ENCODE results near the gene ARHGAP40. TPM values are rescaled to one million over a fixed set of nuclear protein-coding genes. Genes with fewer than 3 reads are reported as not detected.

The ARHGAP40 gene
- total RNA-seq, 2 experiments from 2014 or later = not detected

GRCh38 chr20:38557174-38557573 lies 44.4 kb upstream of the ARHGAP40 start:
- DNase-seq = no peak
- H3K9me3 Mint-ChIP-seq = peaks cover 2% of the 10 kb centered on the region
- no peaks in the 10 kb centered on the region for H3K4me1 Mint-ChIP-seq (ENCODE audit: low read depth)
- TF ChIP-seq, protein P1, sequence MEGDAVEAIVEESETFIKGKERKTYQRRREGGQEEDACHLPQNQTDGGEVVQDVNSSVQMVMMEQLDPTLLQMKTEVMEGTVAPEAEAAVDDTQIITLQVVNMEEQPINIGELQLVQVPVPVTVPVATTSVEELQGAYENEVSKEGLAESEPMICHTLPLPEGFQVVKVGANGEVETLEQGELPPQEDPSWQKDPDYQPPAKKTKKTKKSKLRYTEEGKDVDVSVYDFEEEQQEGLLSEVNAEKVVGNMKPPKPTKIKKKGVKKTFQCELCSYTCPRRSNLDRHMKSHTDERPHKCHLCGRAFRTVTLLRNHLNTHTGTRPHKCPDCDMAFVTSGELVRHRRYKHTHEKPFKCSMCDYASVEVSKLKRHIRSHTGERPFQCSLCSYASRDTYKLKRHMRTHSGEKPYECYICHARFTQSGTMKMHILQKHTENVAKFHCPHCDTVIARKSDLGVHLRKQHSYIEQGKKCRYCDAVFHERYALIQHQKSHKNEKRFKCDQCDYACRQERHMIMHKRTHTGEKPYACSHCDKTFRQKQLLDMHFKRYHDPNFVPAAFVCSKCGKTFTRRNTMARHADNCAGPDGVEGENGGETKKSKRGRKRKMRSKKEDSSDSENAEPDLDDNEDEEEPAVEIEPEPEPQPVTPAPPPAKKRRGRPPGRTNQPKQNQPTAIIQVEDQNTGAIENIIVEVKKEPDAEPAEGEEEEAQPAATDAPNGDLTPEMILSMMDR (IDR thresholded peaks at IDR 0.05) = no peak
- intact Hi-C loops (cut with DNase I, micrococcal nuclease) = no loop called here
- H3K36me3 Mint-ChIP-seq (ENCODE audit: low read depth) = peaks cover 59% of the 10 kb centered on the region
- Histone ChIP-seq H3K9me3 (ENCODE audit: control insufficient read depth in 1 of 2, insufficient read depth in 1 of 2, low read length in 2 of 2) (no peaks in the 10 kb centered on the region), H3K4me1 (ENCODE audit: insufficient read depth, low read length) (no peaks in the 10 kb centered on the region), H3K4me3 (ENCODE audit: low read length) (no peak overlapping the region), H3K27ac (ENCODE audit: low read depth in 1 of 2, low read length in 2 of 2) (no peak overlapping the region), H3K36me3 (ENCODE audit: insufficient read depth, low read length) (peaks cover 89% of the 10 kb centered on the region), H3K27me3 (ENCODE audit: control insufficient read depth in 1 of 2, insufficient read depth in 2 of 2, low read length in 2 of 2) (no peaks in the 10 kb centered on the region)
- POLR2A ChIA-PET = no interaction called here
- no peaks in the 10 kb centered on the region for H3K27me3 Mint-ChIP-seq
- ATAC-seq (ENCODE audit: poor library complexity) = no peak
- CTCF ChIA-PET = no interaction called here
- no peak overlapping the region for H3K4me3 Mint-ChIP-seq
- H3K27ac Mint-ChIP-seq = no peak overlapping the region

DNA sequence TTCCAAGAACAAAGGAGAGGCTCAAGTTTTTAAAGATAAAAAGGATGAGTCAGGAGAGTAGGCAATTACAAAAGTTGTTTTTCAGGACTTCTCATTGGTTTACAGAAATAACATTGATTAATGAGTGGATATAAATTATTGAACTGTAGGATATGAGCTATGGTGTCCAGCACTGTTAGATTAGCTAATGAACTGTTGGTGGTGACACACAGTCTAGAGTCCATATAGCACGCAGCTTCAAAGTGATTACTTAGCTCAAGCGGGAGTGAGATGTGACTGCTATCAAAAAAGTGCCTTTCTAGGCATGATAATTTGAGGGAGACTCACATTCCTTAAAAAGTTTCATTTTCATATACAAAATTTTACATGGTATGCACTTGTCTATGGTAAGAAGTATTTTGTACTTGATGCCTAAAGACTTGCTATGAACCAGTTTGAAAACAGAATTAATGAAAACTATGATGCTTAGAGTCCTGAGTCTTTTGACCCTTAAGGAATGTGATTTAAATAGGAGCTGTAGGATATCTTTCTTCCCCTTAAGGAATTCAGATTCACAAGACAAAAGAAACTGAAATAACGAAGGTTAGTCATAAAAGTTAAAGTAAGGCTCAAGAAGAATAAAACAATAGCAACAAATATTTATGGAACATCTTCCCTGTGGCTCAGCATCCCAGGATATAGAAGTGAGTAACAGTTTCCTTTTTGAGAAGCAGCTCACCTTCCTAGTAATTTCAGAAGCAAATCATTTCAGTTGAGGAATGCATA lies 42.8 kb upstream of the ARHGAP40 start:
- no peaks in the 10 kb centered on the region for H3K27me3 Mint-ChIP-seq
- H3K9me3 Mint-ChIP-seq = peaks cover 2% of the 10 kb centered on the region
- DNase-seq (no peak), ATAC-seq (ENCODE audit: poor library complexity) (no peak)
- intact Hi-C loops (cut with DNase I, micrococcal nuclease) = no loop called here
- no peak overlapping the region for H3K27ac ChIP-seq (ENCODE audit: low read depth in 1 of 2, low read length in 2 of 2)
- no peaks in the 10 kb centered on the region for H3K27me3 ChIP-seq (ENCODE audit: control insufficient read depth in 1 of 2, insufficient read depth in 2 of 2, low read length in 2 of 2)
- TF ChIP-seq, protein P1 (IDR thresholded peaks at IDR 0.05) = no peak
- no peaks in the 10 kb centered on the region for H3K4me1 Mint-ChIP-seq (ENCODE audit: low read depth)
- no peak overlapping the region for H3K4me3 Mint-ChIP-seq
- ChIA-PET POLR2A (no interaction called here), CTCF (interaction anchor here (0.6 kb wide), 1 partner anchor 510 kb away, joined by 3 read pairs; no protein-coding TSS in a partner anchor)
- H3K36me3 Mint-ChIP-seq (ENCODE audit: low read depth) = peaks cover 73% of the 10 kb centered on the region
- H3K4me3 ChIP-seq (ENCODE audit: low read length) = no peak overlapping the region
- H3K4me1 ChIP-seq (ENCODE audit: insufficient read depth, low read length) = no peaks in the 10 kb centered on the region
- no peaks in the 10 kb centered on the region for H3K9me3 ChIP-seq (ENCODE audit: control insufficient read depth in 1 of 2, insufficient read depth in 1 of 2, low read length in 2 of 2)
- H3K27ac Mint-ChIP-seq = no peak overlapping the region
- peaks cover 89% of the 10 kb centered on the region for H3K36me3 ChIP-seq (ENCODE audit: insufficient read depth, low read length)

- Histone ChIP-seq H3K9me3 (ENCODE audit: control insufficient read depth in 1 of 2, insufficient read depth in 1 of 2, low read length in 2 of 2) (no peaks in the 10 kb centered on the region), H3K4me3 (ENCODE audit: low read length) (no peak overlapping the region), H3K27me3 (ENCODE audit: control insufficient read depth in 1 of 2, insufficient read depth in 2 of 2, low read length in 2 of 2) (no peaks in the 10 kb centered on the region), H3K36me3 (ENCODE audit: insufficient read depth, low read length) (peaks cover 85% of the 10 kb centered on the region), H3K4me1 (ENCODE audit: insufficient read depth, low read length) (no peaks in the 10 kb centered on the region), H3K27ac (ENCODE audit: low read depth in 1 of 2, low read length in 2 of 2) (no peak overlapping the region)
- CTCF ChIA-PET = no interaction called here
- Mint-ChIP-seq H3K4me1 (ENCODE audit: low read depth) (no peaks in the 10 kb centered on the region), H3K4me3 (no peak overlapping the region), H3K36me3 (ENCODE audit: low read depth) (peaks cover 83% of the 10 kb centered on the region), H3K27me3 (no peaks in the 10 kb centered on the region), H3K9me3 (no peaks in the 10 kb centered on the region), H3K27ac (no peak overlapping the region)
- no peak for ATAC-seq (ENCODE audit: poor library complexity)
- no peak for DNase-seq
- POLR2A ChIA-PET = no interaction called here
- intact Hi-C loops (cut with DNase I, micrococcal nuclease) = loop anchor here in 1 of 2 experiments (5.0 kb wide), 1 partner anchor 37 kb away; no protein-coding TSS in a partner anchor
- TF ChIP-seq, protein P1 (IDR thresholded peaks at IDR 0.05) = no peak
Observed at GRCh38 chr20:38559764-38560163, 41.8 kb upstream of the ARHGAP40 start.

Measured in CD4-positive, alpha-beta T cell (primary cell).